Kidney epithelial cell (primary cell): ENCODE data around the gene ZNF213. TPM values are rescaled to one million over a fixed set of nuclear protein-coding genes. Genes with fewer than 3 reads are reported as not detected.
"Not testable (repeated sequence)": the region's sequence is repeated elsewhere in the genome, so short reads cannot be mapped to it uniquely, and the experiment has no call there.

ENCODE experiments used
- DNase-seq: peaks from one replicate; pipeline ENCODE4 v3.0.0-alpha.2; 2010; ENCODE audit warnings: low read depth
- H3K27me3 ChIP-seq: 2 replicates; pipeline ENCODE4 v1.6.0; 2011; ENCODE audit warnings: low read length; ENCODE audit not compliant: control insufficient read depth, insufficient read depth
- H3K36me3 ChIP-seq: 2 replicates; pipeline ENCODE4 v1.5.1; 2011; ENCODE audit warnings: low read length; ENCODE audit not compliant: control insufficient read depth, insufficient read depth
- H3K4me3 ChIP-seq: 2 replicates; pipeline ENCODE4 v1.5.1; 2011; ENCODE audit warnings: low read depth, mild to moderate bottlenecking, control low read depth, low read length
- CTCF ChIP-seq: IDR thresholded peaks from 2 replicates; pipeline ENCODE4 v1.5.1; 2011; ENCODE audit warnings: mild to moderate bottlenecking, moderate library complexity, low read length, control low read depth, inconsistent platforms; ENCODE audit not compliant: insufficient read depth, poor library complexity, severe bottlenecking
- total RNA-seq: library from RNA; depleted of rRNA; stranded (reverse); fragments of >200 nt; gene quantifications from 2 replicates; pipeline ENCODE4 v1.2.3, GENCODE V29; 2015

The ZNF213 gene
- total RNA-seq, 1 donor from 2014 or later = 13.7 TPM

GRCh38 chr16:3135126-3135715, 392 bp downstream of the ZNF213 start:
- Histone ChIP-seq H3K36me3 (no peaks in the 10 kb centered on the region), H3K4me3 (peak overlapping the region; percentile 76), H3K27me3 (no peaks in the 10 kb centered on the region)
- TF ChIP-seq CTCF = no peak
- DNase-seq = no peak

- TF ChIP-seq CTCF = no peak
- no peaks in the 10 kb centered on the region for H3K27me3 ChIP-seq
- no peak for DNase-seq
- peaks cover 2% of the 10 kb centered on the region for H3K36me3 ChIP-seq
- H3K4me3 ChIP-seq = no peak overlapping the region
Measured at GRCh38 chr16:3137267-3137666, 2.4 kb downstream of the ZNF213 start.

- H3K36me3 ChIP-seq = peaks cover 2% of the 10 kb centered on the region
- DNase-seq = no peak
- no peak for TF ChIP-seq CTCF
- no peaks in the 10 kb centered on the region for H3K27me3 ChIP-seq
- H3K4me3 ChIP-seq = no peak overlapping the region
Measured at GRCh38 chr16:3138342-3138741, 3.5 kb downstream of the ZNF213 start.

- no peak for TF ChIP-seq CTCF
- Histone ChIP-seq H3K4me3 (no peak overlapping the region), H3K27me3 (no peaks in the 10 kb centered on the region), H3K36me3 (peaks cover 2% of the 10 kb centered on the region)
- DNase-seq = no peak
Measured at GRCh38 chr16:3138823-3139426, 4.1 kb downstream of the ZNF213 start.

- H3K27me3 ChIP-seq, DNase-seq, H3K36me3 ChIP-seq, H3K4me3 ChIP-seq: not testable (repeated sequence)
Measured at GRCh38 chr16:3139561-3139960, 4.7 kb downstream of the ZNF213 start.

- Histone ChIP-seq H3K4me3 (no peak overlapping the region), H3K27me3 (no peaks in the 10 kb centered on the region), H3K36me3 (peaks cover 2% of the 10 kb centered on the region)
- DNase-seq = no peak
- TF ChIP-seq CTCF = no peak
Measured at GRCh38 chr16:3140603-3141427, 6.0 kb downstream of the ZNF213 start.
